GM15510 (cell line): Measurements from ENCODE around the gene SCARB1.

Source experiments
- POLR2A ChIP-seq: IDR thresholded peaks from 3 replicates; pipeline ENCODE4 v1.6.1; 2011; ENCODE audit warnings: borderline replicate concordance; ENCODE audit not compliant: insufficient read length; ENCODE audit errors: extremely low read depth

Gene SCARB1

GRCh38 chr12:124855275-124855957 lies 8.2 kb downstream of the SCARB1 start:
- TF ChIP-seq POLR2A, result no peak

- no peak for TF ChIP-seq POLR2A
Measured at GRCh38 chr12:124854637-124855184, 9.0 kb downstream of the SCARB1 start.

GRCh38 chr12:124853781-124854636 lies 9.7 kb downstream of the SCARB1 start:
- no peak for TF ChIP-seq POLR2A

- no peak for TF ChIP-seq POLR2A
Measured at GRCh38 chr12:124852911-124853427, 10.7 kb downstream of the SCARB1 start.

GRCh38 chr12:124852329-124852831 lies 11.3 kb downstream of the SCARB1 start:
- no peak for TF ChIP-seq POLR2A

- TF ChIP-seq POLR2A, result no peak
Measured at GRCh38 chr12:124851342-124851741, 12.3 kb downstream of the SCARB1 start.

GRCh38 chr12:124849382-124849781 lies 14.3 kb downstream of the SCARB1 start:
- no peak for TF ChIP-seq POLR2A

GRCh38 chr12:124848621-124849380 lies 14.9 kb downstream of the SCARB1 start:
- no peak for TF ChIP-seq POLR2A

- TF ChIP-seq POLR2A, result no peak
Measured at GRCh38 chr12:124847113-124848074, 16.3 kb downstream of the SCARB1 start.

GRCh38 chr12:124844411-124845397 lies 19.0 kb downstream of the SCARB1 start:
- TF ChIP-seq POLR2A, result no peak

- no peak for TF ChIP-seq POLR2A
Measured at GRCh38 chr12:124842800-124843510, 20.7 kb downstream of the SCARB1 start.
